GM19328 (cell line): ENCODE data around the gene PSMD8.
"Not testable (repeated sequence)": the region's sequence is repeated elsewhere in the genome, so short reads cannot be mapped to it uniquely, and the experiment has no call there.

Experiments used
- ATAC-seq: cut with Tn5 transposase; IDR thresholded peaks from one replicate; pipeline ENCODE4 v1.9.1; 2021; ENCODE audit warnings: mild to moderate bottlenecking, moderate library complexity; ENCODE audit not compliant: unreplicated experiment

The PSMD8 gene

DNA sequence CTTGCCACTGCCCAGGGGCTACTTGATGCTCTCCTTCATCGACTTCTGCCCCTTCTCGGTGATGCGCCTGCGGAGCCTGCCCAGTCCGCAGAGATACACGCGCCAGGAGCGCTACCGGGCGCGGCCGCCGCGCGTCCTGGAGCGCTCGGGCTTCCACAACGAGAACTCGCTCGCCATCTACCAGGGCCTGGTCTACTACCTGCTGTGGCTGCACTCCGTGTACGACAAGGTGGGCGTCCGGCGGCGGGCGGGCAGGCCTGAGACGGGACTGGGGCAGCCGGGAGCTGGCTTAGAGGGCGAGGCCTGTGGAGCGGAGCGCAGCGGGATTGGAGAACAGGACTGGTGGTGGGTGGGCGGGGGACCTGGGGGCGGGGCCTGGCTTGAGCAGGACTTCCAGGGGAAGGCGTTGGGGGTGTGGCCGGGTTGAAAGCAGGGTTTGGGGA lies 12.7 kb upstream of the PSMD8 start:
- ATAC-seq, result no peak

DNA sequence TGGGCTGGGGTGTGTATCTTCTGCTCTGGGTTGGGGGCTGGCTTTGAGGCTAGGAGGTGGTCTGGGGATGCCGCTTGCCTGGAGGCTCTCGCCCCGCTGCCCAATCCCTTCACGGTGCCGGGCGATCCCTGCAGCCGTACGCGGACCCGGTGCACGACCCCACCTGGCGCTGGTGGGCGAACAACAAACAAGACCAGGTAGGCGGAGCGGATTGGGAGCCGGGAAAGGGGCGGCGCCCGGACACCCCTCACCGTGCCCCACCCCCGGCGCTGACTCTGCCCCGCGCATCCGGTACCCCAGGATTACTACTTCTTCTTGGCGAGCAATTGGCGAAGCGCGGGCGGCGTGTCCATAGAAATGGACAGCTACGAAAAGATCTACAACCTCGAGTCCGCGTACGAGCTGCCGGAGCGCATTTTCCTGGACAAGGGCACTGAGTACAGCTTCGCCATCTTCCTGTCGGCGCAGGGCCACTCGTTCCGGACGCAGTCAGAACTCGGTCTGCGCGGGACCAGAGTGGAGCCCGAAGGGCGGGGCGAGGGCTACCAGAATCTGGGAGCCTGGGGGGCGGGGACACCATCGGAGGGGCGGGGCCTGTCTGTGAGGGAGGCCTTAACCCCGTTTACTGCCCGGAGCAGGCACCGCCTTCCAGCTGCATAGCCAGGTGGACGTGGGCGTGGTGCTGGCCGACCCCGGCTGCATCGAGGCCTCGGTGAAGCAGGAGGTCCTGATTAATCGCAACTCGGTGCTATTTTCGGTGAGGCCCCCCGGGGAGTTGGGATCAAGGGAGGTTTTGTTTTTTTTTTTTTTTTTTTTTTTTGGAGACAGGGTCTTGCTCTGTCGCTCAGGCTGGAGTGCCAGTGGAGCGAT lies 12.1 kb upstream of the PSMD8 start:
- ATAC-seq, result no peak

DNA sequence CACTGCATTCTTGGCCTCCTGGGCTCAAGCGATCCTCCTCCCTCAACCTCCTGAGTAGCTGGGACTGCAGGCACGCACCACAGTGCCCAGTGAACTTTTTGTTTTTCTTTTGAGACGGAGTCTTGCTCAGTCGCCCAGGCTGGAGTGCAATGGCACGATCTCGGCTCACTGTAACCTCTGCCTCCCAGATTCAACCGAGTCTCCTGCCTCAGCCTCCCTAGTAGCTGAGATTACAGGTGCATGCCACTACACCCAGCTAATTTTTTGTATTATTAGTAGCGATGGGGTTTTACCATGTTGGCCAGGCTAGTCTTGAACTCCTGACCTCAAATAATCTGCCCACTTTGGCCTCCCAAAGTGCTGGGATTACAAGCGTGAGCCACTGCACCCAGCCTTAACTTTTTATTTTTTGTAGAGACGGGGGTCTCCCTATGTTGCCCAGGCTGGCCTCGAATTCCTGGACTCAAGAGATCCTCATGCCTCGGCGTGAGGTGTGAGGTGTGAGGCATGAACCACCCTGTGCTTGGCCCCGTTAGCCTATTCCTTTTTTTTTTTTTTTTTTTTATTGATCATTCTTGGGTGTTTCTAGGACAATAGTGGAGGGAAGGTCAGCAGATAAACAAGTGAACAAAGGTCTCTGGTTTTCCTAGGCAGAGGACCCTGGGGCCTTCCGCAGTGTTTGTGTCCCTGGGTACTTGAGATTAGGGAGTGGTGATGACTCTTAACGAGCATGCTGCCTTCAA lies 11.3 kb upstream of the PSMD8 start:
- not testable (repeated sequence) for ATAC-seq

DNA sequence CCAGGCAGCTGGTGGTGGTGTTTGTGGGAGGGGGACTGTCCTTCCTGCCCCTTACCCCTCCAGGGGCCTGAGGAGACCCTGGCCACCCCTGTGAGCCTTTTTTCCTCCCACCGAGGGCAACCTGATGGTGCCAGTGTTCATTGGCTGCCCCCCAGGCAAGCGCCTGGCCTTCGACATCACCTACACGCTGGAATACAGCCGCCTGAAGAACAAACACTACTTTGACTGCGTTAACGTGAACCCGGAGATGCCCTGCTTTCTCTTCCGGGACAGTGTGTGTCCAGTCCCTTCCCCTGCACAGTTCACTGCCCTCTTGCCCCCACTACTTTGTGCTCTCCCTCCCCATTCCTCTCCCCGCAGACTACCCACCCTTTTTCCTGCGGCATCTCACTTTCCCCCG lies 7.3 kb upstream of the PSMD8 start:
- ATAC-seq, result no peak

DNA sequence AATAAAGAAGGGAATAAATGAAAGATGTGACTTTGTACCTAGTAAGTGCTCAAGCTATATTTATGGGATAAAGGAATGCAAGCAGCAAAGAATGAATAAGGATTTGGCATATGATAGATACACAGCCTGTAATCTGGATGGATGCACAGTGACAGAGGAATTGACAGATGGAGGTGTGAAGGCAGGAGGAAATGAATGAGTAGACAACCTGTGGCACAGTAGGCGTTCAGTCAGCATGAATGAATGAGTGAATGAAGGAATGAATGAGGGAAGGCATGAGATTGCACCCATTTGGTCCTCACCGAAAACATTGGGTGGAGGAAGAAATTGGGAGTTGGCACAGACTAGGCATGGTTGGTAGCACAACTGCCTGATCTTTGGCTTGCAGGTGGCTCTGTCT lies 4.8 kb upstream of the PSMD8 start:
- no peak for ATAC-seq

DNA sequence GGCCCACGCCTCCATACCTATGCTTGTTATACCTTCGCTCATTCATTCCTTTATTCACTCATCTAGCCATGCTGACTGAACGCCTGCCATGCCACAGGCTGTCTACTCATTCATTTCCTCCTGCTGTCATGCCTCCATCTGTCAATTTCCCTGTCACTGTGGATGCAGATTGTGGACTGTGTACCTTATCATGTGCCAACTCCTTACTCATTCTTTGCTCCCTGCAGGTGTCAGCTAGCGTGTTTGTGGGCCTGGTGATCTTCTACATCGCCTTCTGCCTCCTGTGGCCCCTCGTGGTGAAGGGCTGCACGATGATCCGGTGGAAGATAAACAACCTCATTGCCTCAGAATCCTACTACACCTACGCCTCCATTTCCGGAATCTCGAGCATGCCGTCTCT lies 4.1 kb upstream of the PSMD8 start:
- ATAC-seq, result no peak

DNA sequence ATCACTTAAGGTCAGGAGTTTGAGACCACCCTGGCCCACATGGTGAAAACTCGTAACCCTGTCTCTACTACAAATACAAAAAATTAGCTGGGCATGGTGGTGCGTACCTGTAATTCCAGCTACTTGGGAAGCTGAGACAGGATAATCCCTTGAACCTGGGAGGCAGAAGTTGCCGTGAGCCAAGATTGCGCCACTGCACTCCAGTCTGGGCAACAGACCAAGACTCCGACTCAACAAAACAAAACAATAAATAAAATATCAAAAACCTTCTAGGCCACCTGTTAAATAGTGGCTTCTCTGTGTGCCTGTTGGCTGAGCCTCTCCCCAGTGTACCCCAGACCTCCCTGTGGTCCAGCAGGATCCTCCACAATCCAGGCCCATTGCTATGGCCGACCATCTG lies 3.3 kb upstream of the PSMD8 start:
- ATAC-seq, result no peak

DNA sequence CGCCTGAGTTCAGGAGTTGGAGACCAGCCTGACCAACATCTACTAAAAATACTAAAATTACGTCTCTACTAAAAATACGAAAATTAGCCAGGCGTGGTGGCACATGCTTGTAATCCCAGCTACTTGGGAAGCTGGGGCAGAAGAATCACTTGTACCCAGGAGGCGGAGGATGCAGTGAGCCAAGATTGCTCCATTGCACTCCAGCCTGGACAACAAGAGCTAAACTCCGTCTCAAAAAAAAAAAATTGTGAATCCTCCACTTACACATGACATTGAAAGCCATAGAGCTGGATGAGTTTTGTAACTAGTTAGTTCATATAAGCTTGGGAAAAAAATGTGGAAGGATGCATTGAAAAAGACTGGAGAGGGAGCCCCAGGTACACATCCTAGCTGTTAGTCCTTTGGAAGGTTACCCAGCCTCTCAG lies 452 bp upstream of the PSMD8 start:
- no peak for ATAC-seq

DNA sequence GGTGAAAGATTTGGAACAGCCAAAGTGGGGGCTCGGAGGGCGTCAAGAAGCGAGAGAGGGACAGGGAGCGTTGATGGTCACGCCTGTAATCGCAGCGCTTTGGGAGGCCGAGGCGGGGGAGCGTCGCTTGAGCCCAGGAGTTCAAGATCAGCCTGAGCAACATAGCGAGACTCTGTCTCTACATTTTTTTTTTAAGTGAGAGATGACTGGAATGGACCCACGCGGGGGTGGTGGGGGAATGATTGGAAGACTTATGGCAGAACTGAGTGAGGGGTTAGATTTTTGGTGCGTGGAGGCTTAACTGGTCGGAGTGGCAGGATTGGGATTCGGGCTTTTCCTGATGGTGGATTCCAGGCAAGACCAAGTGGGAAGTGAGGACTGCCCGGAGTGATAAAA lies 725 bp downstream of the PSMD8 start:
- no peak for ATAC-seq

DNA sequence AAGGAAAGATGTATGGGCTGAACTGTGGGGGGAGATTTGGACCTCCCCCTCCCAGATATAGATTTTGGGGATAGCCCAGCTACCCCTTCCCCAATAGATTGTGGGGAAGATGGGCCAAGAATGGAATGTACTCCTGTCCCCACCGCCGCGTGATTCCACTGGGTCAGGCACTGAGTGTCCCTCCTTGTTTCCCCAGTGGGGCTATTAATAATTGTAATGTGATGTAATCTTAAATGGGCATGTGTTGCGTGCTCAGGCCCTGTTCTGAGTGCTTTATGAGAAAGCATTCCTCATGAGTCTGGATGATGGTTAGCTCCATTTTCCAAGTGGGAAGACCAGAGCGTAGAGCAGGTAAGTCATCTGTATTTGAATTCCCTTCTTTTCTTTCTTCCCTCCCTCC lies 1.4 kb downstream of the PSMD8 start:
- ATAC-seq, result no peak

DNA sequence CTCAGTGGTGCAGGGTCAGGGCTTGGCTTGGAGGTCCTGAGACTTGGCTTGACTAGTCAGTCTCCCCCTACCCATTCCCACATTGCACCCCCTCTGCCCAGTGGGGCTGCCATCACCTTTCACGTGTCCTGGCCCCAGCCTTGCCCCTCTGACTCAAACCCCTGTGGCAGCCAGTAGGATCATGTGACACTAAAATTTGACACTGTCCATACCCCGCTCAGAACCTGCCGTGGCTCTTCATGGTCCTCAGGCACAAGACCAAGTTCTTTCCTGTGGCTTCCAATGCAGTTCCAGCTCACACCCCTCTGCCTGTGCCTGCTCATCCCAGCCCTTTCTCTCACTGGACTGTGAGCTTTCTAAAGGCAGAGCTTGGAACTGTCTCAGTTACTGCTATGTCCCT lies 2.2 kb downstream of the PSMD8 start:
- ATAC-seq, result no peak

DNA sequence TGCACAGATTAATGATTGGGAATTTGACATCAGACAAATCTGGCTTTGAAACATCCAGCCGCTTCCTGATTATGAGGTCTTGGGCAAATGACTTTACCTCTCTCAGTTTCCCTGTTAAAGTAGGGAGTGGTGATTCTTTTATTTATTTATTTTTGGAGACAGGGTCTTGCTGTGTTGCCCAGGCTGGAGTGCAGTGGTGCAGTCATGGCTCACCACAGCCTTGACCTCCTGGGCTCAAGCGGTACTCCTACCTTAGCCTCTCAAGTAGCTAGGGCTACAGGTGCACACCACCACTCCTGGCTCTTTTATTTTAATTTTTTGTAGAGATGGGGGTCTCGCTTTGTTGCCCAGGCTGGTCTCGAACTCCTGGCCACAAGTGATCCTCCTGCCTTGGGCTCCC lies 2.7 kb downstream of the PSMD8 start:
- no peak for ATAC-seq

DNA sequence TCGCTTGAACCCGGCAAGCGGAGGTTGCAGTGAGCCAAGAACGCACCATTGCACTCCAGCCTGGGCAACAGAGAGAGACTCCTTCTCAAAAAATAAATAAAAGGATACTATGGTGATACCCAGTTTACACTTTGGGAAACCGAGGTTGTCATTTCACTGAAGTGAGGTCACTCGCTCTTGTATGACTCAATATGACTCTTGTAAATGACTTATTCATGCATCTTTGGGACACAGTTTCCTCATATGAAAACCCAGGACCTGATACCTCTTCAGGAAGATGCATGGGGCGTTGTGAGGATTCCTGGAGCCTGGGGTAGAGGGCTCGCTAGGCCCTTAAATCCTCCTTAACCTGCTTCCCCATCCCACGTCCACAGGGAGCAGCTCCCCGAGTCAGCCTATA lies 4.5 kb downstream of the PSMD8 start:
- no peak for ATAC-seq

DNA sequence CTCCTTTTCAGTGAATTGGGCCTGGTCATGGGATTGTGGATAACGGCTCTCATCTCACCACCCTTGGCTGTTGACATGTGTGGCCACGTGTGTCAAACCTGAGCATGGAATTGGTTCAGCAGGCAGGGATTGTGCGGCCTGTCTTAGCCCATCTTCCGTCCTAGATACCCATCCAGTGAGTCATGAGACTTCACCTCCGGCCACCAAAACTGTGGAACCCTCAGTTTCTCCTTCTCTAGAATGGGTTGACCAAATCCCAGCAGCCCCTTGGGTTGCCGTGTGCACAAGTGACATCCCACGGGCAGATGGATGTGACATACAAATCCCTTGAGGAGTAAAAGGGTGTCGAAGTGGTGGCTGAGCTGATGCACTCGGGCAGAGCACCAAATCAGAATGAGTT lies 6.8 kb downstream of the PSMD8 start:
- ATAC-seq, result no peak

DNA sequence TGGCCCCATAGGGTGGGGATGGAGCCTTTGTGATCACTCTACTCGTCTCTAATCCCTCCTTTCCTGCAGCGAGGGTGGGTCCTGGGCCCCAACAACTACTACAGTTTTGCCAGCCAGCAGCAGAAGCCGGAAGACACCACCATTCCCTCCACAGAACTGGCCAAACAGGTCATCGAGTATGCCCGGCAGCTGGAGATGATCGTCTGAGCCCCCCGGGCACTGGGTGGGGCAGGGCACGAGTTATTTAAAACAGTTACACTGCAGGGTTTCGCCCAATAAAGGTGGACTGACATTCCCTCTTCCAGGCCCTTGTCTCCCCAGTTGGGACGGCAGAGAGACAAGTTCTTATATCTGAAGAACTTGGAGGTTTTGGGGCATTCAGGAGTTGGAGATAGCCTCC lies 8.8 kb downstream of the PSMD8 start:
- no peak for ATAC-seq

DNA sequence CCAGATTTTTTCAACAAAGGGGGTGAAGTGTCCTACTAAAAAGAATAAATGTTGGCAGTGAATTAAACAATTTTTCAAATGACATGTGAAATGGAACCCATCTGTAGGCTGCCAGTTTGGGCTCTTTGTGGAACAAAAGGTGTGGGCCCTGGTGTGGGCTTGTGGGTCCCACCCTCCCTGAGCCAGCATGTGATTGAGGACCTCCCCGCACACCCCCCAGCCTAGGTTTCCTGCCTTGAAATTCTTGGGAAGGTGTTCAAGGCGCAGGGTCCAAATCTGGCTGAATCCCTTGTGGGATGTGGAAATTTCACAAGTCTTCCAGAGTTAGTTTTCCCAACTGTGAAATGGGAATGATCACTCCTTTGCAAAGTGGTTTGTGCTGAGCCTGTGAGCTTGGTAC lies 9.4 kb downstream of the PSMD8 start:
- no peak for ATAC-seq

DNA sequence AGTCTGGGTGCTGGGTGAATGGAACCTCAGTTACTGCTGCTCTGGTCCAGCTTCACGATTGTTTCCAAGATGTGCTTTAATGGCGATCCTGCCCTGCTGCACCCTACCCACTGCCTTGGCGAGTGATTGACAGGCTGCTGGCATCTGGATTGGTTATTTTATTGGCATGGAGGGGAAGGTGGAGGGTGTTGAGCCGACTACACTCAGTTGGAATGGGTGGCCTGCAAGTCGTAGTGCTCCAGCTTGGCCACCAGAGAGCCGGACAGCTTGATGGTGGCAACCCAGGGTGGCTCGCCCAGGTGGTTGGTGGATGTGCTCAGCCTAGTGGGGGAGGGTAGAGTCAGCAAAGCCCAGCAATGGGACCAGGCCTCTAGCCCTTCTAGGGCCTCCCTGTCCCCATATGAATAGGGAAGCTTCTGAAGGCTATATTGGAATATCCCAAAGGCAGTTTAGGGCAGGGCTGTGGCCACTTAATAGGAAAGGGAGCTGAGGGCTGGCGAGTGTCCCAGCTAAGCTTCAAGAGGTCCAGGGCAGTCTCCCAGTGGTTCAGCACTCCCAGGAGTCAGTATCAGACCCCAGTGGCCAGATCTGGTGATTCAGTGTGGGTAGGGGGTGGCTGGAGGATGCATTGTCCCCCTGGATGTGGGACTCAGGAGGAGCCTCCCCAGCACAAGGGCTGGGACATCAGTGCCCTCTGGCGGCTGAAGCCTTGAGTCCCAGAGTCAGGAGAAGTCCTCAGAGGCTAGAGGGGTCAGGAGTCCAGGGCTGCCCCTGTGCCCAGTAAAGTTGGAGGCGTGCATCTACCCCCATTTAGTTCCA lies 10.0 kb downstream of the PSMD8 start:
- ATAC-seq, result no peak

DNA sequence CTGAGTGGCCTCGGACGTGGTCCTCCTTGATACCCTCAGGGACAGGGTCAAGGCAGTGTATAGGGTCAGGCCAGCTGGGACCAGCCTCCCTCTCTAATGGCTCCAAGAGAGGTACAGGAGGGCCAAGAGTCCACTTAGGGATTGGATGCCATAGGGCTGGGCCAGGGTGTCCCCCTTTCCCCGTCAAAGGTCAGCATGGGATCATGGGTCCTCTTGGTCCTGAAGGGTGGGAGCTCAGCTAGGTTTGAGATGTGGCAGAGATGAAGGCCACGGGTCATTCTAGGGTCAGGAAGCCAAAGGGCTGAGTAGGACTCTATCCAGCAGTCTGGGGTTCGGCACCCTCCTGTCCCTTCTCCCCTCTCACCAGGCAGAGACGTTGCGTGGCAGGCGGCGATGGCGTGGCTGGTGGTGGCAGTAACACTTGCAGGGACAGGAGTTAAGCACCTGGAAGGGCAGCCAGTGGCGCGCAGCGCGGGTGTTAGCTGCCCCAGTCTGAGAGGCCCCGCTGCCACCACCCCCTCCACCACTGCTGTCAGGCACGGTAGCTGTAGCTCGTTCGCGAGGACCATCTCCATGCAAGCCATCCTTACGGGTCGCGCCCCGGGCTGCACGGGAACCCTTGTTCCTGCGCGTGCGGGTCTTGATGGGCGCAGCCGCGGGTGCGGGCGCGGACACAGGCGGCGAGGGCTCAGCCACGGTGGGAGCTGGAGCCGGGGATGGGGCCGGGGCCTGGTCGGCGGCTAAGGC lies 10.9 kb downstream of the PSMD8 start:
- no peak for ATAC-seq

DNA sequence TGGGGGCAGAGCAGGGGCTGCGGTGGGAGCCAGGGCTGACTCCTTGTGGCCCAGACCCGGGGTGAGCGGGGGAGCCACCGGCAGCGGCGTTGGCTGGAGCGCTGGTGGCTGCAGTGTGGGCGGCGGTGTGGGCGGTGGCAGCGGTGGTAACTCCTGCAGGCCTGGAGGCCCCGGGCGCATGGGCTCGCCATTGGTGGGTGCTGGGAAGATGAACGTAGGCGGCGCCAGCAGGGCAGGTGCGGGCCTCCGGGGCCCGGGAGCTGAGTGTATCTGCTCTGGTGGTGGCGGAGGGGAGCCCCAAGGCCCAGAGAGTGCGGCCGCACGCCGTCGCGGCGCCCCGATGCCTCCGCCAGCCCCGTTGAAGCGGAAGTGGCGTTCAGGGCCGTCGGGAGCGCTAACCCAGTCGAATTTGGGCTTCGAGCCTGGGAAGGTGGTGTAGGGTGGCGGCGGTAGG lies 11.5 kb downstream of the PSMD8 start:
- ATAC-seq, result no peak

DNA sequence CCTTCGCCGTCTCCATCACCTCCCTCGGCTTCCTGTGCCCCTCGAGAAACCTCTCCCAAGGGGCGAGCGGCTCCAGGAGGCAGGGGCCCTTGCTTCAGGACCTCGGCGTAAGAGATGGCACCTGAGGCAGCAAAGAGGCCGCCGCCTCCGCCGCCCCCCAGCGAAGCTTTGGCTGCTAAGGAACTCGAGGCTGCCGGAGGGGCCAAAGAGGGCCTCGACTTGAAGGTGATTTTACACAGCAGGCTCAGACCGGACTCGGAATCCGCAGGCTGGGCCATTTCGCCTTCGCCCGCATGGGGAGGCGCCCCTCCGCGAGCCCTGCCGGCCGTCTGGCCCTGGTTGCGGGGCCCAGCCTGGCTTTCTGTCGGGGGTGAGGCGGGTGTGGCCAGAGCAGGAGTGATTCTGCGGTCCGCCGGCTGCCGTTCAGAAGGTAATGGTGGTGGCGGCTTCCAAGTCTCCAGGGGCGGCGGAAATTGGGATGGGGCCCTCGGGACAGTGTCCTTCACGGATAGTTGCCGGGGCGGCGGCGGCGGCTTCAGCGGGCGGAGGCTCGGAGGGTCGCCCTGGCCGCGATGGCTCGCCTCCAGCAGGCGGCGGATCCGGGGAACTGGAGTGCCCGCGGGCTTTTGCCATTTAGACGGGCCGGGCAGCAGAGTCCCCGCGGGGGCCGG lies 12.1 kb downstream of the PSMD8 start:
- ATAC-seq, result no peak
